Mesendoderm (in vitro differentiated cells): ENCODE results near the gene KIF6.
"Not testable (repeated sequence)": the region's sequence is repeated elsewhere in the genome, so short reads cannot be mapped to it uniquely, and the experiment has no call there.

Experiments used
- DNase-seq: peaks from one replicate; pipeline ENCODE4 v3.0.0; 2013
- H2AK5ac ChIP-seq: 2 replicates; pipeline ENCODE4 v1.6.1; 2013; ENCODE audit warnings: low read length, inconsistent platforms
- H2BK120ac ChIP-seq: 2 replicates; pipeline ENCODE4 v1.6.1; 2013; ENCODE audit warnings: low read depth, mild to moderate bottlenecking, low read length, moderate library complexity, mixed read lengths
- H2BK15ac ChIP-seq: replicated peaks from 2 replicates; pipeline ENCODE4 v1.6.1; 2013; ENCODE audit warnings: low read depth, mild to moderate bottlenecking, moderate library complexity
- H2BK5ac ChIP-seq: 2 replicates; pipeline ENCODE4 v1.6.1; 2013; ENCODE audit warnings: low read length, inconsistent platforms
- H3K18ac ChIP-seq: 2 replicates; pipeline ENCODE4 v1.6.1; 2013; ENCODE audit warnings: mild to moderate bottlenecking, low read length, mixed read lengths
- H3K23ac ChIP-seq: one replicate; pipeline ENCODE4 v1.6.1; 2013; ENCODE audit warnings: low read length
- H3K27ac ChIP-seq: 2 replicates; pipeline ENCODE4 v1.5.1; 2013; ENCODE audit warnings: low read depth, mild to moderate bottlenecking, inconsistent platforms, low read length, moderate library complexity
- H3K27me3 ChIP-seq: 2 replicates; pipeline ENCODE4 v1.6.1; 2013; ENCODE audit warnings: low read length, control low read depth, mild to moderate bottlenecking, inconsistent platforms; ENCODE audit not compliant: insufficient read depth, poor library complexity
- H3K36me3 ChIP-seq: 2 replicates; pipeline ENCODE4 v1.6.1; 2013; ENCODE audit warnings: low read length, inconsistent platforms; ENCODE audit not compliant: control insufficient read depth, insufficient read depth
- H3K4ac ChIP-seq: one replicate; pipeline ENCODE4 v1.6.1; 2013; ENCODE audit warnings: low read depth, mild to moderate bottlenecking, low read length, moderate library complexity
- H3K4me1 ChIP-seq: 2 replicates; pipeline ENCODE4 v1.6.1; 2013; ENCODE audit warnings: low read depth, low read length, inconsistent platforms; ENCODE audit not compliant: control insufficient read depth
- H3K4me2 ChIP-seq: 2 replicates; pipeline ENCODE4 v1.6.1; 2013; ENCODE audit warnings: low read length
- H3K4me3 ChIP-seq: 2 replicates; pipeline ENCODE4 v1.5.1; 2013; ENCODE audit warnings: mild to moderate bottlenecking, low read length
- H3K56ac ChIP-seq: one replicate; pipeline ENCODE4 v1.6.1; 2013; ENCODE audit warnings: low read length
- H3K79me1 ChIP-seq: 2 replicates; pipeline ENCODE4 v1.6.1; 2013; ENCODE audit warnings: low read length, inconsistent platforms
- H3K79me2 ChIP-seq: 2 replicates; pipeline ENCODE4 v1.6.1; 2013; ENCODE audit warnings: mild to moderate bottlenecking, low read length; ENCODE audit not compliant: control insufficient read depth, insufficient read depth
- H3K9ac ChIP-seq: 2 replicates; pipeline ENCODE4 v1.6.1; 2013; ENCODE audit warnings: low read length, inconsistent platforms
- H4K5ac ChIP-seq: one replicate; pipeline ENCODE4 v1.6.1; 2013; ENCODE audit warnings: low read length
- H4K8ac ChIP-seq: one replicate; pipeline ENCODE4 v1.6.1; 2013; ENCODE audit warnings: low read depth, mild to moderate bottlenecking, control low read depth, low read length, moderate library complexity
- WGBS: extraction: QIAGEN DNeasy Blood & Tissue Kit; methylation state at CpG from one replicate; pipeline ENCODE4 v1.1.7; 2013; ENCODE audit warnings: low lambda C conversion rate, missing lambda C conversion rate; ENCODE audit not compliant: insufficient coverage; ENCODE audit errors: extremely low coverage; 5-methylcytosine and 5-hydroxymethylcytosine counted together

Gene KIF6

DNA sequence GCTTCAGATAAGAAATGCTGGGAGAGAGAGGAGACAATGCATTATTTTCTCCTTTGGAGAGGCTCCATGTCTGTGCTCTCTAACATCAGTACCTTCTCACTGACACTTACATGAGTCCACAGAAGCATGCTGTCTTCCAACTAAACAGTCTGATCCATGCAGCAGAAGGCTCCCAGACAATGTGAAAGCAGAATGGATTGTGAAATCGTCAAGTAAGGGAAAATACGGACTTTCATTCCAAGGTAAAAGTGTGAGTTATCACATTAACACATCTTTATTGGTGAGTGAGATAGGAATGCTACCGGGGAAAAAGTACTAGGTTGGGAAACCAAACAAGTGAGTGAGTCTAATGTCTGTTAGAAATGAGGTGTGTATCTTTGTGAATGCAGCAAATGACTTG lies 235.1 kb downstream of the KIF6 start:
- Histone ChIP-seq H4K5ac (no peak overlapping the region), H3K4me2 (no peak overlapping the region), H3K23ac (no peak overlapping the region), H3K79me1 (no peaks in the 10 kb centered on the region), H2BK120ac (no peak overlapping the region), H3K4me3 (no peak overlapping the region), H3K4ac (no peak overlapping the region), H3K36me3 (no peaks in the 10 kb centered on the region), H3K4me1 (peaks cover 1% of the 10 kb centered on the region), H3K79me2 (no peaks in the 10 kb centered on the region), H2BK15ac (no peak overlapping the region), H3K27me3 (no peaks in the 10 kb centered on the region), H3K27ac (no peak overlapping the region), H4K8ac (no peak overlapping the region), H3K18ac (no peak overlapping the region), H2AK5ac (no peak overlapping the region), H3K9ac (no peak overlapping the region), H3K56ac (no peak overlapping the region), H2BK5ac (no peak overlapping the region)
- WGBS: no CpG with 5 or more reads among the region's 3 CpGs
- DNase-seq: no peak

DNA sequence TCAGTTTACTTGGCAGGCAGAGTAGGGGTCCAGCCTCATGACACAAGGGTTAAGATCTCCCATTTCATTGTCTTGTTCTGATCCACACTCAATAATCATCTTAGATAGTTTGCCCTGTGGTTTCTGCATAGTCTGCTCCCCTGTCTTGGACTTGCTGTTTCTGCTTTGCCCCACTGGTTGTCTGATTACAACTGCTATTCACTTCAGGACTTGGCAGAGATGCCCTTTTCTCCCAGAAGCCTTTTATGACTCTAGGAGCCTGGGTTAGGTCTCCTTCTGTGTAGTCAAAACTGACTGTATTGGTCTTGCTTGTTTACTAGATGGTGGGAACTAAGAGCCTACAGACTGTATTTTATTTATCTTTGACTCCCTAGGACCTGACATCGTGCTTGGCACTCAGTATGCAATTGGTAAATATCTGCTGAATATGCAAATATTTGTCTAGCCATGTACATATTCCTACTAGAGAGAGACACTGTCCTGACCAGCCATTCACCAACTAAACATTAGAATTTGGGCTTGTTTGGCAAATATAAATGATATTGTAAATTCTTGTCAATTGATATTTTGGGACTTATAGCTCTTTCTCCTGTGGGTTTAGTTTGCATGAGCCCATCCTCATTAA lies 236.8 kb downstream of the KIF6 start:
- no peak overlapping the region for H3K4me3 ChIP-seq
- no peak overlapping the region for H3K9ac ChIP-seq
- no peaks in the 10 kb centered on the region for H3K36me3 ChIP-seq
- no peak for DNase-seq
- H3K4me2 ChIP-seq: no peak overlapping the region
- no peaks in the 10 kb centered on the region for H3K27me3 ChIP-seq
- H3K18ac ChIP-seq: no peak overlapping the region
- H3K79me2 ChIP-seq: no peaks in the 10 kb centered on the region
- no peak overlapping the region for H2BK120ac ChIP-seq
- no peak overlapping the region for H3K27ac ChIP-seq
- no peak overlapping the region for H2BK15ac ChIP-seq
- no peak overlapping the region for H3K4ac ChIP-seq
- no CpG with 5 or more reads among the region's 1 CpG for WGBS
- no peak overlapping the region for H3K56ac ChIP-seq
- no peak overlapping the region for H3K23ac ChIP-seq
- no peaks in the 10 kb centered on the region for H3K4me1 ChIP-seq
- H2AK5ac ChIP-seq: no peak overlapping the region
- no peaks in the 10 kb centered on the region for H3K79me1 ChIP-seq
- no peak overlapping the region for H4K8ac ChIP-seq
- H2BK5ac ChIP-seq: no peak overlapping the region
- H4K5ac ChIP-seq: no peak overlapping the region

DNA sequence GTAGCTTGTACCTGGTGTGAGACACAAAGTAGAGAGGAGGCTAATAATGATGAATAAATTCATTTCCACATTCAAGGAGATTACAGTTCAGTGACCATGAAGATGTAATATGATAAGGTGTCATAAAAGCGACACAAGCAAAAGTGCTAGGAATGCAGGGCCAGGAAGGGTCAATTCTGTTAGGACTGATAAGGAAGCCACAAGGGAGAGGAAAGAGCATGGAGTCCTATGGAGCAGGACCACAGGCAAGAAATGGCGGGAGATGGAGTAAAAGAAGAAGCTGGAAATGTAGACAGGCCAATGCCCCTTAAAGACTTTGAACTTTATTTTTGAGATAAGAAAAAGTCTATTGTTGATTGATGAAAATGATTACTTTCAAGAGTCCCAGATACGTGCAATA lies 240.9 kb downstream of the KIF6 start:
- no CpG with 5 or more reads among the region's 3 CpGs for WGBS
- Histone ChIP-seq H3K79me1 (no peaks in the 10 kb centered on the region), H3K9ac (no peak overlapping the region)

DNA sequence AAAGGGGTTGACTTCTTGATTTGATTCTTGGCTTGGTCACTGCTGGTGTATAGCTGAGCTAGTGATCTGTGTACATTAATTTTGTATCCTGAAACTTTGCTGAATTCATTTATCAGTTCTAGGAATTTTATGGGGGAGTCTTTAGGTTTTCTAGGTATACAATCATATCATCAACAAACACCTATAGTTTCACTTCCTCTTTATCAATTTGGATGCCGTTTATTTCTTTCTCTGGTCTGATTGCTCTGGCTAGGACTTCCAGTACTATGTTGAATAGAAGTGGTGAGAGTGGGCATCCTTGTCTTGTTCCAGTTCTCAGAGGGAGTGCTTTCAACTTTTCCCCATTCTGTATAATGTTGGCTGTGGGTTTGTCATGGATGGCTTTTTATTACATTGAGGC lies 245.4 kb downstream of the KIF6 start:
- not testable (repeated sequence) for H3K36me3 ChIP-seq, H4K8ac ChIP-seq, H3K23ac ChIP-seq, H3K56ac ChIP-seq, H2BK120ac ChIP-seq, H2BK15ac ChIP-seq, H4K5ac ChIP-seq, DNase-seq, H3K4me2 ChIP-seq, H3K4me3 ChIP-seq, H3K79me1 ChIP-seq, H2BK5ac ChIP-seq, H3K27ac ChIP-seq, H2AK5ac ChIP-seq, H3K27me3 ChIP-seq, H3K9ac ChIP-seq, H3K4ac ChIP-seq, H3K79me2 ChIP-seq, H3K18ac ChIP-seq, H3K4me1 ChIP-seq
- WGBS: no CpG with 5 or more reads among the region's 1 CpG

More for the DNA sequence above, 240.9 kb downstream of the KIF6 start:
- no peak for DNase-seq
- no peaks in the 10 kb centered on the region for H3K36me3 ChIP-seq
- no peak overlapping the region for H2BK120ac ChIP-seq
- H3K18ac ChIP-seq: no peak overlapping the region
- H3K56ac ChIP-seq: no peak overlapping the region
- no peak overlapping the region for H3K4ac ChIP-seq
- H3K27ac ChIP-seq: no peak overlapping the region
- no peak overlapping the region for H3K23ac ChIP-seq
- H3K27me3 ChIP-seq: no peaks in the 10 kb centered on the region
- H3K79me2 ChIP-seq: no peaks in the 10 kb centered on the region
- H2BK15ac ChIP-seq: no peak overlapping the region
- H3K4me1 ChIP-seq: no peaks in the 10 kb centered on the region
- H2AK5ac ChIP-seq: no peak overlapping the region
- no peak overlapping the region for H3K4me2 ChIP-seq
- H2BK5ac ChIP-seq: no peak overlapping the region
- no peak overlapping the region for H4K8ac ChIP-seq
- no peak overlapping the region for H4K5ac ChIP-seq
- H3K4me3 ChIP-seq: no peak overlapping the region

DNA sequence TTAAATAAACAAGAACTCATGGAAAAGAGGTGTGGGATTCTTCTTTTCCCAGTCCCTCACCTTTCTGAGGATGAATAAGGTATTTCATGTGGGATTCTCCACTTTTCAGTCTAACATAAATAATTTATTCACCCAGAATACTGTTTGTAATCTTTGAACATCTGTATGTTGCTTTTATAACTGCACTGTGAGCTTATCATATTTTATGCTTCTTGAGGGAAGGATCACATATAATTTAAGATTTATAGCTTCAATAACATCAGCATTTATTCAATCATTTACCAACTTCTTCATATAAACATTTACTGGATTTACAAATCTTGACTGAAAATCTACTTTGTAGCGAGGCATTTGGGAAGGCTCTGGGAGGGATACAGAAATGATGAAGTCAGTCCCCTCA lies 248.5 kb downstream of the KIF6 start:
- Histone ChIP-seq H4K5ac (no peak overlapping the region), H3K79me2 (no peaks in the 10 kb centered on the region), H2BK5ac (no peak overlapping the region), H3K79me1 (no peaks in the 10 kb centered on the region), H3K9ac (no peak overlapping the region), H2BK120ac (no peak overlapping the region), H3K4me3 (no peak overlapping the region), H3K4ac (no peak overlapping the region), H3K27ac (no peak overlapping the region), H4K8ac (no peak overlapping the region), H3K36me3 (no peaks in the 10 kb centered on the region), H2BK15ac (no peak overlapping the region), H3K4me2 (no peak overlapping the region), H3K18ac (no peak overlapping the region), H3K27me3 (no peaks in the 10 kb centered on the region), H3K56ac (no peak overlapping the region), H3K4me1 (no peaks in the 10 kb centered on the region), H2AK5ac (no peak overlapping the region), H3K23ac (no peak overlapping the region)
- DNase-seq: no peak
- WGBS: no CpG with 5 or more reads among the region's 1 CpG

DNA sequence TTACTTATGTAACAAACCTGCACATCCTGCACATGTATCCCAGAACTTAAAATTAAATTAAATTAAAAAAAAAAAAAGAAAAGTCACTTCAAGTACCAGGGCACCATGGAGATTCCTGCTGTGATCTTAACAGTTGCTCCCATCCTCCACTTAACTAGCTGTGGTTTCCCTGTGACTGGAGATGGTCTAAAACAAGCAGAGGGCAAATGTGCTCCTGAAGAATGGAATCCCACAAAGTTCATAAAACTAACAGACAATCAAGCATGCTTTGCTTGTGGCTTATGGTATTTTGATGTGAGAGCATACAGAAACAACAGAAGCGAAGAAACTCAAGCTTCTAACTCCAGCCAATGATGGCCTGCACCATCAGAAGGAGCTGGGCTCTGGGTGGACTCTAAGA lies 249.1 kb downstream of the KIF6 start:
- H2BK5ac ChIP-seq: no peak overlapping the region
- H3K23ac ChIP-seq: no peak overlapping the region
- H3K79me1 ChIP-seq: no peaks in the 10 kb centered on the region
- no peak overlapping the region for H3K18ac ChIP-seq
- H3K4ac ChIP-seq: no peak overlapping the region
- no peak overlapping the region for H3K27ac ChIP-seq
- H2BK120ac ChIP-seq: no peak overlapping the region
- no peaks in the 10 kb centered on the region for H3K4me1 ChIP-seq
- DNase-seq: no peak
- H4K5ac ChIP-seq: no peak overlapping the region
- H2AK5ac ChIP-seq: no peak overlapping the region
- H3K56ac ChIP-seq: no peak overlapping the region
- no peak overlapping the region for H4K8ac ChIP-seq
- no CpG with 5 or more reads among the region's 1 CpG for WGBS
- H2BK15ac ChIP-seq: no peak overlapping the region
- H3K4me2 ChIP-seq: no peak overlapping the region
- no peak overlapping the region for H3K4me3 ChIP-seq
- H3K36me3 ChIP-seq: no peaks in the 10 kb centered on the region
- no peak overlapping the region for H3K9ac ChIP-seq
- no peaks in the 10 kb centered on the region for H3K27me3 ChIP-seq
- no peaks in the 10 kb centered on the region for H3K79me2 ChIP-seq
